T-helper 2 cell (primary cell): ENCODE measurements around the gene TRHDE.
A peak's percentile ranks its signal among the peaks of the same experiment; 100 is the strongest.

ENCODE experiments used
- DNase-seq, 5 experiments: peaks; one replicate each; pipeline versions ENCODE4 v3.0.0 to v3.0.0-alpha.2; 2012 to 2022

TRHDE gene

DNA sequence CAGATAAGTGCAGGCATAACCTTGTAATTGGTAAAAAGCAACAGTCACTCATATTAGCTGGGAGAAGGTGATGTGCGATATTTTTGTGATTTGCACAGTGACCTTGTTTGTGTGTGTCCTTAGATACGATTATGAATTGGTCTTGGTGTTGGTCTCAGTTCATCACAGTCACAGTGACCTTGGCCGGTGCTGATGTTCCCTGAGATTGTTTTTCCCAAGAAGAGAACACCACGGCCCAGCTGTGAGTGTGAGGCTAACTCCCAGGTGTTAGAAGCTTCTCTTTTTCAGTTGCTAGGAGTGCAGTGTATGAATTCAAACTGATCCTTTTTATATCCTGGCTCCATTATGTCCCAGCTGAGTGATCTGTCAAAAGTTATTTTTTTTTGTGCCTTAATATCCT is 46.2 kb downstream of the TRHDE start:
- no peak for DNase-seq

GRCh38 chr12:72323881-72324280 is 51.7 kb downstream of the TRHDE start:
- no peak for DNase-seq

DNA sequence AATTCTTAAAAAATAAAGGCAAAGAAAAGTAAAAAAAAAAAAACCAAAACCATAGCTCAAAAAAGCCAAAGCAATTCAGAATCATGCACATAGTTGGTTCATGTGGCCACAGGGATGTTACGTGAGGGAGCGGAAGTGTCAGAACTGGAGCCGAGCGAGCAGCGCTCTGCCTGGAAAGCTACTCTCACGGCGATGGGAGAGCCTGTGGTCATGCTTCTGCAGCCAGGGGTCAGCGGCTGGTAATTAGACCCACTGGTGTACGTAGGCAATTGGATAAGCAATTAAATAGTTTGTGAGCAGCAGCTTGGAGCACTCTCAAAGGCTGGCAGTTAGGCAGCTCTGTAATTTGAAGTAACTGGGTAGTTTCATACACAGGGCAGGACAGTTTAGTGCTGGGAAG is 58.1 kb downstream of the TRHDE start:
- no peak for DNase-seq

- no peak for DNase-seq
Measured at GRCh38 chr12:72330784-72331183, 58.6 kb downstream of the TRHDE start.

DNA sequence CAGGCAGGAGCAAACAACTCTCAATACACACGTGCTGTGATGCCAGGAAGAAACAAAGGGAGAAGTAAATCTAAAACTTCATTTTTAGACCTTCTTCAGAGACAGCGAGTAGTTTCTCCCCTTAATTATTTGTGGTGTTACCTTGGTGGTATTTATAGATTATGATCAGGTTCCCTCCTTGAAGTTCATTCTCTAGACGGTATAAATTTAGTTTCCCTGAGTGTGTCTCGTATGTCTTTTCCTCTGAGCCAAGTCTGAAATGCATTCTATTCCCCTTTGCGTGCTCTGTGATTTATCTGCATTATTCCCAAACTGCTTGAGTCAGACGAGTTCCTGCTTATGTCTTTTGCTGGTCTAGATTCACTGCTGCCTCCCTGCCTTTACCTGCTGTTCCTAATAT is 65.2 kb downstream of the TRHDE start:
- DNase-seq, result no peak

DNA sequence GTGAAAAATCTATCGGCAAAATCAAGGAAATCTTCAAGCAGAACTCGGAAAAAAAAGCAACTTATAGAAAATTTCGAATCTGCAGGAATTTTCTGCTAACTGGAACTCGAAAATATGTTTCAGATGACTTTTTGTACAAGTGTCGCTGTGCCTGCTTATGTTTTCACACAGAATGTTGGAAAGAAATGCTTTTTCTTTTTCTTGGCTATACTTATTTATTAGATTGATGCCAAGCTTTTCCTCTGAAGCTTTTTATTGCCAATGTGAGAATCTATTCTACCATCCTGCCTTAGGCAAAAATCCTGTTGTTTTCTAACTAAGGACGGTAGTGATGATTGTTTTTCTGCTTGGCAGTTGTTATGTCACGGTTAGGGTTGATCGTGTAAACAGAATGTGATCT is 65.8 kb downstream of the TRHDE start:
- no peak for DNase-seq

DNA sequence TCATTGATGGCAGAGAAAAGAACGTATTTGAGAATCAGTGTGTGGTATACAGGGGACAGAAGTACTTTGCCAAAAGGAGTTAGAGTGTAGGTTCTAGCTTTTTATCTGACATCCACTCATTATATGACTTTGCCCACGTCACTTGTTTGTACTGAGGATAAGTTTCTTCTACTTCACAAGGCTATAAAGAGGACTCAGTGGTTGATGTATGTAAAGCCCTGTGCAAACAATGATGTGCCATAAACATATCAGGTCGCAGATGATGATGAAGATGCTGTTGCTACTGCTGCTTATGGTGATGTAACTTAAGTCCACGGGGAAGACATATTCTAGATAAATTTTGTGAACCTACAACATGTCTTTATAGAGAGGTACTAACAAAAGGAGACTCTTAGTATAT is 66.3 kb downstream of the TRHDE start:
- DNase-seq, result no peak

- peak in 1 of 5 experiments; percentile 43 for DNase-seq
Measured at GRCh38 chr12:72346363-72346944, 74.3 kb downstream of the TRHDE start.

DNA sequence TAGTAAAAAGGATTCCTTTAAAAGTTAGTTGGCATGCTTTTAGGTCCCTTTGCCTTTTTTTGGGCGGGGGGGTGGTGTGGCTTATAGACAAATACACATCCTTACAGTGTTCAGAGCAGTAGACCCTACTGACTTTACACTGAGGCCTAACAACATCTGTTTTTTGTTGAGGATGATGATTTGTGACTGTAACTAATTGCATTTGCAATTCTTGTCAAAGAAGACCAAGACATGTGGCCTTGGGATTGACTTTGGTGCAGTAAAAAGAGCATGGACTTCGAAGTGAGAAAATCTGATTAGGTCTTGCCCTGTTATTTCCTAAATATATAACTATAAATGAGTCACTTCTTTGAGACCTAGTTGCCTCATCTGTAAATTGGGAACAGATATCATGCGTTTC is 77.3 kb downstream of the TRHDE start:
- no peak for DNase-seq

DNA sequence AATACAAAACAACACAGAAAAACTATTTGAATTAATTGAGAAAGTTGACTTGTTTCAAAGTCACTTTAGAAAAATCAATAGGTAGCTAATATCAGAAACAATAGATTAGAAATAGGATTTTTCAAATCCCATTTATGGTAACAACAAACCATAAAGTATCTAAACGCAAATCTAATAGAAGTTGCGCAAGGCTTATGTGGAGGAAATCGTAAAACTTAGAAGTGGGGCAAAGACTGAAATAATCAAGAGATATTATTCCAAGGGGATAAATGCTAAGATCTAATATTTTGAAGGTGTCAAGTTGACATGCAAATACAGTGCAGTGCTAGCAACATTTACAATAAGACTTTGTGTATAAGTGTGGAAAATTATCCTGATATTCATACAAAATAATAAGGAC is 87.2 kb downstream of the TRHDE start:
- DNase-seq, result no peak

DNA sequence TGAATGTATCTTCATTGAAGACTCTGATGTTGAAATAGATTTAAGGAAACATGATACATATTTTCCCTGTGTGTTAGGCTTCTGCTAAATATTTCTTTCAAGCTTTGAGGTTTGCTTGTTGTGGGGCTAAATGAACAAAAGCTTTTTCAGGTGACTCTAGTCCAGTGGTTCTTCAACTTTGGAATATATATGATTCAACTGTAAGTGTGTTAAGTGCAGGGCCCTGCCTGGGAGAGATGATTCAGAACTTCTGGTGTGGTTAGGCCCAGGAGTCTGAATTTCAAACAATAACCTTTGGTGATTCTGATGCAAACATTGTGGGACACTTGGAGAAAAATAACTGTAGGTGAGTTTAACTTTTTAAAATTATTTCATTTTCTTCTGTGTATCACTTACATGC is 93.0 kb downstream of the TRHDE start:
- DNase-seq, result no peak

GRCh38 chr12:72366255-72366654 is 94.1 kb downstream of the TRHDE start:
- no peak for DNase-seq

GRCh38 chr12:72368298-72368697 is 96.1 kb downstream of the TRHDE start:
- no peak for DNase-seq

- DNase-seq, result no peak
Measured at GRCh38 chr12:72368719-72369422, 96.7 kb downstream of the TRHDE start.

DNA sequence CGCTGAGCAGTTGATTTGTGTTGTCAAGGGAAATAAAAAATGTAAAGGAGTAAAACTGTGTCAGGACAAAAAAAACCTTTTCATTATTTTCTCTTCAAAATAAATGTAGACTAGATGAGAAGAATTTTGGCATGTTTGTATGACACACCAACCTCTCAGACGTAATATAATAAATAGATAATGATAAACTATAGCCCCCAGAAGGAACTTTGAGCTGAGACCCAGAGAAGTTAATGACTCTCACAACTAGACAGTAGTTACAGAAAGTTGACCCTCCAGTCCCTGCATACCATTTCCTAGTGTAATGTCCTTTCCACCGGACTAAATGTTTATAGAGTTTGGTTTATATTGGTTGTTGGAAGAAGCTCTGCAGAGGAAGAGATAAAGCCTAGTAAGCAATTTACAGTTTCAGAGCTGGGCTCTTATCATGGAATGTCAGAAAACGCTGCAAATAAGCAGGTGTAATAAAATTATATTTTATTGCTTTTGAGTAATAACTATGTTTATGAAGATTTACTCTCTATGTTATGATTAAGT is 97.3 kb downstream of the TRHDE start:
- DNase-seq, result no peak

DNA sequence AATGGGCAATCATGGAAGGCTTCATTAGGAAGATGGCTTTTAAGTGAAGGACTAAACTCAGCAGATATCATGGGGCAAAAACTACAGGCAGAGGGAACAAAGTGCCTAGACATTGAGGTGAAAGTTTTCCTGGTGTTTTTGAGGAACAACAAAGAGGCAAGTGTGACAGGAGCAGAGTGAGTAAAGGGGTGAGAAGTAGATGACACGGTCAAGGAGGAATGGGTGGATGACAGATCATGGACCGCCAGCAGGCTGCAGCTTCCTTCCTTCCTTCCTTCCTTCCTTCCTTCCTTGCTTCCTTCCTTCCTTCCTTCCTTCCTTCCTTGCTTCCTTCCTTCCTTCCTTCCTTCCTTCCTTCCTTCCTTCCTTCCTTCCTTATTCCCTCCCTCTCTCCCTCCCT is 108.3 kb downstream of the TRHDE start:
- no peak for DNase-seq

DNA sequence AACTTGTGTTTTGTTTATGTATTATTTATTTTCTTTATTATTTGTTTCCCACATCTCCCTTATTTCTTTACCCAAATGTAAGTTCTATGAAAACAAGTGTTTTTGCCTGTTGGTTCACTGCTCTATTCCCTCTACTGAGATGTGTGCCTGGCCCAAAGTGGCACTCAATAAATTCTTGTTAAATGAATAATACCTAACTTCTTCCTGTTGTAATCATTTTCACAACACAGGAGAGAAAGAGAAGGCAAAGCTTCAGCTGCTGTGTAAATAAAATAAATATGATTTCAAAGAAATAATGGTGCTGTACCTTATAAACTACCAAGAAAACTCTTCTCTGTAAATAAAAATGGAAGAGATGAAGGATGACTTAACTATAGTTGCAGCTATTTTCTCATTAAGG is 116.2 kb downstream of the TRHDE start:
- DNase-seq, result no peak

DNA sequence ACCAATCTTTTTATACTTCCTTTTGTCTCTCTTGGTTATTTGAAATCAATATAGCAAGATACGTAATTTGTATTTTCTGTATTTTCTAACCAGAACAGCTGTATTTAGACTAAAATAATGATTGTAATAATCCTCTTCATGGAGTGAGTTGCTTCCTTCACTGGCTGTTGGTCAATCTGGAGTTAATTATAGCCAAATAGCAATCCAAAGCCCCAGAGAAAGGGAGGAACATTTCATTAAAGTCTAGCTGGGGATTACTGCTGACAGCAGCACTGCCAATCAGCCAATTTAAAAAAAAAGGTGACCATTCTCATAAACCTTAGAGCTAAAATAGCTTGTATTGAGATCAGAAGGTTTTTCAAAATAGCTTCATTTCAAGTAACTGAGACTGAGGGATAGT is 118.0 kb downstream of the TRHDE start:
- no peak for DNase-seq

GRCh38 chr12:72406111-72406510 is 133.9 kb downstream of the TRHDE start:
- no peak for DNase-seq

GRCh38 chr12:72432037-72432604 is 160.0 kb downstream of the TRHDE start:
- DNase-seq, result no peak

GRCh38 chr12:72433298-72433697 is 161.1 kb downstream of the TRHDE start:
- no peak for DNase-seq

DNA sequence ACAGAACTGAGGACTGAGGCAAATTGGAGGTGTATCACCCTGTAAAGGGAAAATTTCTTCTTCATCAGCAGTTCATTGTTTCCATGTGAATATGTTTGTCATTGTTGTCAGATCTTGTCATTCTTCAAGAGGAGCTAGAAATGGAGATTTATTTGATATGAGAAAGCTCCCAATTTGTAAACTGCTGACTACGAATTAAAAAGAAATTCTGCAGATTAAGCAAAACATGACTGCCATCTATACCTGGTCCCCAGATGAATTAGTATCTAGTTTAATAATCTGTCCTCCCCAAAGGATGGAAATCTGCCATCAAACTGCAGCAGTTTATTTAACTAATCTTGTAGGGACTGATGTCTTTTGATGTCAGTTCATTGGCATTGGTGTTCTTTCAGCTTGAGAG is 162.8 kb downstream of the TRHDE start:
- DNase-seq, result no peak

GRCh38 chr12:72442217-72442616 is 170.0 kb downstream of the TRHDE start:
- no peak for DNase-seq

DNA sequence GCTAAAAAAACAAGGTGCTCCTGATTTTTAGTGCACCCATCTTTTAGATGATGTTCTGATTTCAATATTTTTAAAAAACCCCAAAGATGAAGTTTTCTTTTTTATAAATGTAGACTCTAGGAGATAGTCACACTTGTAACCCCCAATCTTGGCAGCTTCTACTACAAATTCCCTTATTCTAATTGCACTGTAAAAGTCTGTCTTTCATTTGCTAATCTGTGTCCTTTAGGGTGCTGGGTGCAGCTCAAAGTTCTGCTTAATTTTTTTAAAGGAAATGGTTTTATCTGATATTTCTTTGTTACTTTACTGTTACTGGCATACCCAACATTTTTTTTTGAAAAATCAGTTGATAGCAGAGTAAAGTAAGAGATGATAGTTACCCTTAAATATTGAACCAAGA is 172.0 kb downstream of the TRHDE start:
- no peak for DNase-seq
